Left lobe of liver (tissue), 2 donors: ENCODE data around the gene ATP11A. TPM values are rescaled to one million over a fixed set of nuclear protein-coding genes. Genes with fewer than 3 reads are reported as not detected.

ENCODE experiments used
- ATAC-seq: fragments of 200-7000 bp; cut with Tn5 transposase; one replicate; pipeline ENCODE4 v1.9.1; 2020; ENCODE audit warnings: mild to moderate bottlenecking, moderate library complexity
- DNase-seq: peaks from one replicate; pipeline ENCODE4 v3.0.0-alpha.2; 2020; ENCODE audit warnings: low spot score
- total RNA-seq: library from RNA; stranded (reverse); gene quantifications from one replicate; pipeline ENCODE4 v1.2.1, GENCODE V29; 2021
- donor health status: DM: no; HTN: no; CAD: no; lungs with moderate emphysema.
- donor health status: DM: no; HTN: yes; CAD: no.

The ATP11A gene
- total RNA-seq, 1 donor from 2014 or later: 36.0 TPM

GRCh38 chr13:112810608-112811007 lies 120.8 kb downstream of the ATP11A start:
- ATAC-seq (no peak), DNase-seq (no peak)

- ATAC-seq: peak; percentile 31
- DNase-seq: no peak
Measured at GRCh38 chr13:112812306-112813055, 122.6 kb downstream of the ATP11A start.

- no peak for DNase-seq
- ATAC-seq: no peak
Measured at GRCh38 chr13:112813552-112813951, 123.7 kb downstream of the ATP11A start.

GRCh38 chr13:112814905-112815585 lies 125.2 kb downstream of the ATP11A start:
- ATAC-seq: no peak
- no peak for DNase-seq

GRCh38 chr13:112815871-112816270 lies 126.0 kb downstream of the ATP11A start:
- DNase-seq: no peak
- no peak for ATAC-seq

- no peak for DNase-seq
- ATAC-seq: no peak
Measured at GRCh38 chr13:112818040-112818697, 128.3 kb downstream of the ATP11A start.

GRCh38 chr13:112818698-112819045 lies 128.8 kb downstream of the ATP11A start:
- no peak for ATAC-seq
- no peak for DNase-seq

- DNase-seq (no peak), ATAC-seq (no peak)
Measured at GRCh38 chr13:112819111-112819510, 129.3 kb downstream of the ATP11A start.

GRCh38 chr13:112819816-112820215 lies 130.0 kb downstream of the ATP11A start:
- DNase-seq: no peak
- ATAC-seq: no peak

GRCh38 chr13:112820318-112820717 lies 130.5 kb downstream of the ATP11A start:
- DNase-seq: no peak

GRCh38 chr13:112821340-112822055 lies 131.7 kb downstream of the ATP11A start:
- ATAC-seq: no peak
- peak; percentile 30 for DNase-seq

More at GRCh38 chr13:112820318-112820717, 130.5 kb downstream of the ATP11A start:
- ATAC-seq: no peak

GRCh38 chr13:112822851-112823250 lies 133.0 kb downstream of the ATP11A start:
- ATAC-seq (no peak), DNase-seq (no peak)

GRCh38 chr13:112824429-112824828 lies 134.6 kb downstream of the ATP11A start:
- no peak for DNase-seq
- ATAC-seq: no peak

- ATAC-seq (no peak), DNase-seq (no peak)
Measured at GRCh38 chr13:112825071-112825470, 135.2 kb downstream of the ATP11A start.

GRCh38 chr13:112825875-112826274 lies 136.0 kb downstream of the ATP11A start:
- ATAC-seq (no peak), DNase-seq (no peak)

GRCh38 chr13:112826565-112826964 lies 136.7 kb downstream of the ATP11A start:
- DNase-seq (no peak), ATAC-seq (no peak)

- ATAC-seq: no peak
Measured at GRCh38 chr13:112828082-112828699, 138.4 kb downstream of the ATP11A start.

GRCh38 chr13:112828756-112829155 lies 138.9 kb downstream of the ATP11A start:
- DNase-seq (no peak), ATAC-seq (no peak)

More at GRCh38 chr13:112828082-112828699, 138.4 kb downstream of the ATP11A start:
- DNase-seq: no peak

- ATAC-seq (no peak), DNase-seq (no peak)
Measured at GRCh38 chr13:112831196-112831595, 141.4 kb downstream of the ATP11A start.

- ATAC-seq (no peak), DNase-seq (no peak)
Measured at GRCh38 chr13:112831801-112832200, 142.0 kb downstream of the ATP11A start.

- no peak for DNase-seq
- ATAC-seq: no peak
Measured at GRCh38 chr13:112832811-112833210, 143.0 kb downstream of the ATP11A start.
